ENCODE results near the gene MVB12B. TPM values are rescaled to one million over a fixed set of nuclear protein-coding genes. Genes with fewer than 3 reads are reported as not detected.

MVB12B gene
- polyA plus RNA-seq, 1 experiment, result 4.4 TPM

DNA sequence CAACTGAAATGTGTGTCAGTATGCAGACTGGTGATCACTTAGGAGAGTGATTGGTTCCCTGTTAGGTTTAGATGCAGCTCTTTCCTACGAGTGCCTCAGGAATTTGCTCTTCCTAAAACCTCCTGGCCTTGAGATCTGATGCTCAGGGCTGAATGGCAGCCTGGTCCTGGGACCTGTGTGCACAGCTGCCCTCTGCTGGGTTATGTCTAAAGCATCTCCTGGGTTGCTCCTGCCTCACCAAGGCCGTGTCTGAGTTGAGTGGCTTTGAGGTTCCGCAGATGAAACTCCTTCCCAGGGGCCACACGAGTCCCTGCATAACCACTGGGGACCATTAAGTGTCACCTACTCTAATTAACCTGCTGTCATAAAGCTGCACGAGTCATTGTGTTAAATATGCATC, 59.5 kb downstream of the MVB12B start:
- CTCF ChIA-PET, result interaction anchor here (0.6 to 3.6 kb wide), 6 partner anchors 10 to 114 kb away, joined by 3 to 18 read pairs (median 3); no protein-coding TSS in a partner anchor
- Histone ChIP-seq H3K9me3 (ENCODE audit: control insufficient read depth, insufficient read depth, low read length) (no peaks in the 10 kb centered on the region), H3K4me3 (ENCODE audit: low read depth, low read length) (no peak overlapping the region), H3K27ac (ENCODE audit: low read depth, low read length) (no peak overlapping the region), H3K27me3 (ENCODE audit: control insufficient read depth, insufficient read depth, low read length) (no peaks in the 10 kb centered on the region)
- DNase-seq (ENCODE audit: low read depth, low spot score), result no peak
- TF ChIP-seq, protein P1, sequence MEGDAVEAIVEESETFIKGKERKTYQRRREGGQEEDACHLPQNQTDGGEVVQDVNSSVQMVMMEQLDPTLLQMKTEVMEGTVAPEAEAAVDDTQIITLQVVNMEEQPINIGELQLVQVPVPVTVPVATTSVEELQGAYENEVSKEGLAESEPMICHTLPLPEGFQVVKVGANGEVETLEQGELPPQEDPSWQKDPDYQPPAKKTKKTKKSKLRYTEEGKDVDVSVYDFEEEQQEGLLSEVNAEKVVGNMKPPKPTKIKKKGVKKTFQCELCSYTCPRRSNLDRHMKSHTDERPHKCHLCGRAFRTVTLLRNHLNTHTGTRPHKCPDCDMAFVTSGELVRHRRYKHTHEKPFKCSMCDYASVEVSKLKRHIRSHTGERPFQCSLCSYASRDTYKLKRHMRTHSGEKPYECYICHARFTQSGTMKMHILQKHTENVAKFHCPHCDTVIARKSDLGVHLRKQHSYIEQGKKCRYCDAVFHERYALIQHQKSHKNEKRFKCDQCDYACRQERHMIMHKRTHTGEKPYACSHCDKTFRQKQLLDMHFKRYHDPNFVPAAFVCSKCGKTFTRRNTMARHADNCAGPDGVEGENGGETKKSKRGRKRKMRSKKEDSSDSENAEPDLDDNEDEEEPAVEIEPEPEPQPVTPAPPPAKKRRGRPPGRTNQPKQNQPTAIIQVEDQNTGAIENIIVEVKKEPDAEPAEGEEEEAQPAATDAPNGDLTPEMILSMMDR (IDR thresholded peaks at IDR 0.05; ENCODE audit: low read depth, low read length), result peak; percentile 39
- POLR2A ChIA-PET, result no interaction called here

DNA sequence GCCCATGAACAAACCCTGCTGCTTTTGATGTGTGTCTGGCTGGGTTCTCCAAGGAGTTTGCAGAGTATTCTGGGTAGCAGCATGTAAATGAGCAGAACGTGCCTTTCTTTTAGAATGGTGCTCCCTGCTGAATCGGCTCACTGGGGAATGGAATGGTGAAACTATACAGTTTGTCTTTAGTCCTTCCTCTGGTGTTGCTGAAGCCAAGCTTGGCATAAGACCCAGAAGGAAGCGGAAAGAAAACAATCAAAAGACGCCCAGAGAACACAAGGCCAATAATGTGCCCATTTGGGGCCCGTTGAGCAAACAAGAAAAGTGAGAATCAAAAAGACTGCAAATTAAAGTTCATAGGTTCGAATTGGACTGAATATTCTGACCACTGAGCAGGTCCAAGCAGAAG, 60.1 kb downstream of the MVB12B start:
- POLR2A ChIA-PET, result no interaction called here
- Histone ChIP-seq H3K27me3 (ENCODE audit: control insufficient read depth, insufficient read depth, low read length) (no peaks in the 10 kb centered on the region), H3K4me3 (ENCODE audit: low read depth, low read length) (no peak overlapping the region), H3K9me3 (ENCODE audit: control insufficient read depth, insufficient read depth, low read length) (no peaks in the 10 kb centered on the region), H3K27ac (ENCODE audit: low read depth, low read length) (no peak overlapping the region)
- TF ChIP-seq, protein P1 (IDR thresholded peaks at IDR 0.05; ENCODE audit: low read depth, low read length), result no peak
- no peak for DNase-seq (ENCODE audit: low read depth, low spot score)
- CTCF ChIA-PET, result interaction anchor here (1.0 to 3.6 kb wide), 2 partner anchors 11 to 66 kb away, joined by 3 to 18 read pairs; no protein-coding TSS in a partner anchor

DNA sequence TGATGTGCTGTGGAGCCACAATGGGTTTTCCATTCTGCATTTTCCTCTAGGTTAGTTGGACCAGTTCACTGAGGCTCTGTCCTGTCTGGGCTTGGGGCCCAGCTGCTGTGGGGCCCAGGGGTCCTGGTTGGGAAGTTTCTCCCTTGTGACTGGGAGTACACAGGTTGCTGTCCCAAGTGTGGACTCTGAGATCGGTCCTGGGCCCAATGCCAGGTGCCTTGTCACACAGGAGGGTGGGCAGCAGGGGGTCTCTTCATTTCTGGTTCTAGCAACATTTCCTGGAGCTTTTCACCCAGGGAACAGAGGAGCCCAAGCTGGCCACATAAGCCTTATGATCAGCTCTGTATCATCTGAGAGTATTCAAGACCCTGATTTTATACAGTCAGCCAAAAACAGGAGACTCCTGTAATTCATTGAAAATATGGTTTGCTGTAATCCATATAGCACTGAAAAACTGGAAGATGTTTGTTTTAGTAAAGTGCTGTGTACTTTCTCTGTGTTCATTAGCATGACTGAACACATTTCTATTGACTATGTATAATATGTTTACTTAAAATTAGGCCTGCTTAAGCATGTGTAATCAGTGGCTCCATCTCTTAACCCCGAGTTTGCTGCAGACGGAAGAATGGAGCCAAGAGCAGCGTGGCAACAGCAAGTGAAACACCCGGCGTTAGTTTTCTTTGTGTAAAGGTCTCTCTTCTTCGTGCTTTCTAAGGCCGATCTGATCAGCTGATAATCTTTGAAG, 62.5 kb downstream of the MVB12B start:
- Histone ChIP-seq H3K27ac (ENCODE audit: low read depth, low read length) (no peak overlapping the region), H3K9me3 (ENCODE audit: control insufficient read depth, insufficient read depth, low read length) (no peaks in the 10 kb centered on the region), H3K4me3 (ENCODE audit: low read depth, low read length) (no peak overlapping the region), H3K27me3 (ENCODE audit: control insufficient read depth, insufficient read depth, low read length) (no peaks in the 10 kb centered on the region)
- ChIA-PET POLR2A (no interaction called here), CTCF (interaction anchor here (3.6 kb wide), 1 partner anchor 9 kb away, joined by 18 read pairs; no protein-coding TSS in a partner anchor)
- DNase-seq (ENCODE audit: low read depth, low spot score), result no peak
- TF ChIP-seq, protein P1 (IDR thresholded peaks at IDR 0.05; ENCODE audit: low read depth, low read length), result no peak

- Histone ChIP-seq H3K27ac (ENCODE audit: low read depth, low read length) (no peak overlapping the region), H3K4me3 (ENCODE audit: low read depth, low read length) (no peak overlapping the region), H3K27me3 (ENCODE audit: control insufficient read depth, insufficient read depth, low read length) (no peaks in the 10 kb centered on the region), H3K9me3 (ENCODE audit: control insufficient read depth, insufficient read depth, low read length) (no peaks in the 10 kb centered on the region)
- no peak for DNase-seq (ENCODE audit: low read depth, low spot score)
- ChIA-PET POLR2A (no interaction called here), CTCF (interaction anchor here (1.0 kb wide), 1 partner anchor 9 kb away, joined by 3 read pairs; no protein-coding TSS in a partner anchor)
- TF ChIP-seq, protein P1 (IDR thresholded peaks at IDR 0.05; ENCODE audit: low read depth, low read length), result no peak
Observed at GRCh38 chr9:126389992-126390391, 63.4 kb downstream of the MVB12B start.

GRCh38 chr9:126390923-126391322, 64.3 kb downstream of the MVB12B start:
- Histone ChIP-seq H3K27ac (ENCODE audit: low read depth, low read length) (no peak overlapping the region), H3K27me3 (ENCODE audit: control insufficient read depth, insufficient read depth, low read length) (no peaks in the 10 kb centered on the region), H3K9me3 (ENCODE audit: control insufficient read depth, insufficient read depth, low read length) (no peaks in the 10 kb centered on the region), H3K4me3 (ENCODE audit: low read depth, low read length) (no peak overlapping the region)
- CTCF ChIA-PET, result interaction anchor here (0.7 kb wide), 1 partner anchor 38 kb away, joined by 3 read pairs; no protein-coding TSS in a partner anchor
- DNase-seq (ENCODE audit: low read depth, low spot score), result no peak
- TF ChIP-seq, protein P1 (IDR thresholded peaks at IDR 0.05; ENCODE audit: low read depth, low read length), result no peak
- POLR2A ChIA-PET, result no interaction called here

Data from AG04450 (cell line).